ENCODE results near the gene EXOC7. TPM values are rescaled to one million over a fixed set of nuclear protein-coding genes. Genes with fewer than 3 reads are reported as not detected.

The EXOC7 gene
- total and polyA plus RNA-seq, 2 of the 8 experiments (the other 6 are each of a cell fraction or from before 2014, with no cell fraction given): 77.1 to 92.6 TPM

GRCh38 chr17:76033139-76033538, 70.4 kb downstream of the EXOC7 start (continued):
- TF ChIP-seq CHD7 (IDR thresholded peaks at IDR 0.05; ENCODE audit: insufficient replicate concordance, low read length) (no peak), CBX8 (IDR thresholded peaks at IDR 0.05; ENCODE audit: borderline replicate concordance, low read depth, low read length) (no peak), SP4 (IDR thresholded peaks at IDR 0.05; ENCODE audit: low read length) (no peak), USF2 (IDR thresholded peaks at IDR 0.05; ENCODE audit: low read length) (no peak), BACH1 (IDR thresholded peaks at IDR 0.05; ENCODE audit: low read length) (no peak)

Data from H1 (cell line).